Measurements from ENCODE around the gene LDLRAD3. TPM values are rescaled to one million over a fixed set of nuclear protein-coding genes. Genes with fewer than 3 reads are reported as not detected.

LDLRAD3 gene
- total RNA-seq, 4 donors from 2014 or later: 0.37 to 43.2 (median 3.7) TPM

- no peaks in the 10 kb centered on the region for H3K4me1 ChIP-seq
- H3K36me3 ChIP-seq: no peaks in the 10 kb centered on the region
- WGBS, 2 donors (ENCODE audit: low coverage in 1 of 2): 85 to 100% methylated on average over 1 to 2 of the region's 2 CpGs
- H3K27me3 ChIP-seq: peaks cover 7% of the 10 kb centered on the region
- intact Hi-C loops (cut with DNase I; ENCODE audit: low total_unique reads) (no loop called here), in situ Hi-C loops (cut with MboI; ENCODE audit: low pct_ligation_motif_present in 1 of 4, low pct_unique_long_range_greater_than_20kb in 1 of 4, low sequenced_read_pairs in 3 of 4) (no loop called here)
- DNase-seq: no peak
- no peak overlapping the region for H3K4me3 ChIP-seq
- H3K9me3 ChIP-seq: no peaks in the 10 kb centered on the region
- no peak overlapping the region for H3K27ac ChIP-seq
- TF ChIP-seq CTCF (IDR thresholded peaks at IDR 0.05) (no peak), EP300 (IDR thresholded peaks at IDR 0.05; ENCODE audit: low read depth) (no peak), POLR2AphosphoS5 (IDR thresholded peaks at IDR 0.05) (no peak), POLR2A (IDR thresholded peaks at IDR 0.05) (no peak)
Measured at GRCh38 chr11:35918716-35919115, 25.1 kb upstream of the LDLRAD3 start.

DNA sequence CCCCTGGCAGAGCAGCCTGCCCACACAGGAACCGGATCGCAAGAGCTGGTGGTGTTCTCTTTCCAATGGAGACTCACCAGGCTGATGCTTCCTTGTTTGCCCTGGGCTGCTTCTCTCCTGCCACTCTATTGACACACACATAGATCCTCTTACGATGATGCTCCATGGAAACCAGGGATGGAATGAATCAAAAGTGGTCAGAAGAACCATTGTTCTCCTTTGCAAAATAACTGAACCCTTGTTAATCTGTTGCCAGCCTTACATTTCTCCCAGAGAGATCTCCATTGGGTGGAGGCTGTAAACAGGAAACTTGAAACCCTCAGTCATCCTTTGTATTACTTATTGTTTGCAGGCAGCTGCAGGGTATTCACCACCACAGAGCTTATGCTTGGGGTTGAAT, 24.6 kb upstream of the LDLRAD3 start:
- Histone ChIP-seq H3K27me3 (peaks cover 7% of the 10 kb centered on the region), H3K4me1 (no peaks in the 10 kb centered on the region), H3K36me3 (no peaks in the 10 kb centered on the region), H3K27ac (no peak overlapping the region), H3K9me3 (no peaks in the 10 kb centered on the region), H3K4me3 (no peak overlapping the region)
- intact Hi-C loops (cut with DNase I; ENCODE audit: low total_unique reads) (no loop called here), in situ Hi-C loops (cut with MboI; ENCODE audit: low pct_ligation_motif_present in 1 of 4, low pct_unique_long_range_greater_than_20kb in 1 of 4, low sequenced_read_pairs in 3 of 4) (no loop called here)
- WGBS, 2 donors (ENCODE audit: low coverage in 1 of 2): 70 to 88% methylated on average over 2 to 3 of the region's 3 CpGs
- no peak for DNase-seq
- TF ChIP-seq POLR2A (IDR thresholded peaks at IDR 0.05): no peak
- TF ChIP-seq CTCF (IDR thresholded peaks at IDR 0.05): no peak
- no peak for TF ChIP-seq EP300 (IDR thresholded peaks at IDR 0.05; ENCODE audit: low read depth)
- no peak for TF ChIP-seq POLR2AphosphoS5 (IDR thresholded peaks at IDR 0.05)

- DNase-seq: no peak
- H3K9me3 ChIP-seq: no peaks in the 10 kb centered on the region
- H3K36me3 ChIP-seq: no peaks in the 10 kb centered on the region
- 14 to 28% methylated on average over 3 to 4 of the region's 4 CpGs for WGBS, 2 donors (ENCODE audit: low coverage in 1 of 2)
- TF ChIP-seq CTCF (IDR thresholded peaks at IDR 0.05) (no peak), EP300 (IDR thresholded peaks at IDR 0.05; ENCODE audit: low read depth) (no peak), POLR2A (IDR thresholded peaks at IDR 0.05) (no peak), POLR2AphosphoS5 (IDR thresholded peaks at IDR 0.05) (no peak)
- no peak overlapping the region for H3K27ac ChIP-seq
- peaks cover 19% of the 10 kb centered on the region for H3K27me3 ChIP-seq
- intact Hi-C loops (cut with DNase I; ENCODE audit: low total_unique reads) (no loop called here), in situ Hi-C loops (cut with MboI; ENCODE audit: low pct_ligation_motif_present in 1 of 4, low pct_unique_long_range_greater_than_20kb in 1 of 4, low sequenced_read_pairs in 3 of 4) (no loop called here)
- H3K4me3 ChIP-seq: no peak overlapping the region
- peaks cover 0 to 6% (median 0%) of the 10 kb centered on the region in 4 donors for H3K4me1 ChIP-seq
Measured at GRCh38 chr11:35923452-35923851, 20.4 kb upstream of the LDLRAD3 start.

- no peaks in the 10 kb centered on the region for H3K36me3 ChIP-seq
- intact Hi-C loops (cut with DNase I; ENCODE audit: low total_unique reads): no loop called here
- peaks cover 19% of the 10 kb centered on the region for H3K27me3 ChIP-seq
- peaks cover 0 to 6% (median 0%) of the 10 kb centered on the region in 4 donors for H3K4me1 ChIP-seq
- no peak overlapping the region for H3K27ac ChIP-seq
- H3K9me3 ChIP-seq: no peaks in the 10 kb centered on the region
- TF ChIP-seq CTCF (IDR thresholded peaks at IDR 0.05) (no peak), EP300 (IDR thresholded peaks at IDR 0.05; ENCODE audit: low read depth) (no peak), POLR2A (IDR thresholded peaks at IDR 0.05) (no peak), POLR2AphosphoS5 (IDR thresholded peaks at IDR 0.05) (no peak)
- H3K4me3 ChIP-seq: no peak overlapping the region
- WGBS, 2 donors (ENCODE audit: low coverage in 1 of 2): 94 to 100% methylated on average over 1 of the region's 1 CpG
- in situ Hi-C loops (cut with MboI; ENCODE audit: low pct_ligation_motif_present in 1 of 4, low pct_unique_long_range_greater_than_20kb in 1 of 4, low sequenced_read_pairs in 3 of 4): no loop called here
- no peak for DNase-seq
Measured at GRCh38 chr11:35924811-35925210, 19.1 kb upstream of the LDLRAD3 start.
